ENCODE data around the gene NCKIPSD.

- no peak for TF ChIP-seq CTCF (tag by site-specific recombination; IDR thresholded peaks at IDR 0.05)
- TF ChIP-seq REST (tag by site-specific recombination; IDR thresholded peaks at IDR 0.05), result no peak
- no peak for TF ChIP-seq ZNF580 (tag by site-specific recombination; IDR thresholded peaks at IDR 0.05)
- no peak for TF ChIP-seq ZNF529 (tag by site-specific recombination; IDR thresholded peaks at IDR 0.05; ENCODE audit: insufficient replicate concordance)
- TF ChIP-seq TRIM28 (IDR thresholded peaks at IDR 0.05; ENCODE audit: borderline replicate concordance, low read length), result no peak
- no peak for TF ChIP-seq ZNF24 (tag by site-specific recombination; IDR thresholded peaks at IDR 0.05)
- no peak for TF ChIP-seq ZNF174 (tag by site-specific recombination; IDR thresholded peaks at IDR 0.05)
- TF ChIP-seq ZNF654 (tag by site-specific recombination; IDR thresholded peaks at IDR 0.05; ENCODE audit: low read depth), result no peak
- TF ChIP-seq ZNF704 (tag by site-specific recombination; IDR thresholded peaks at IDR 0.05), result no peak
- no peak for TF ChIP-seq ZBTB11 (tag by site-specific recombination; conservative IDR thresholded peaks at IDR 0.05; ENCODE audit: low read depth)
- TF ChIP-seq YY1 (tag by site-specific recombination; IDR thresholded peaks at IDR 0.05), result no peak
- TF ChIP-seq BCL11A (tag by site-specific recombination; IDR thresholded peaks at IDR 0.05; ENCODE audit: low read depth), result no peak
Measured at GRCh38 chr3:48684480-48685143, 1.1 kb downstream of the NCKIPSD start.

All from HEK293 (cell line).